ENCODE results near the gene PFKFB3. TPM values are rescaled to one million over a fixed set of nuclear protein-coding genes. Genes with fewer than 3 reads are reported as not detected.

The PFKFB3 gene
- total RNA-seq, 4 donors from 2014 or later, result 29.6 to 78.3 (median 38.4) TPM

DNA sequence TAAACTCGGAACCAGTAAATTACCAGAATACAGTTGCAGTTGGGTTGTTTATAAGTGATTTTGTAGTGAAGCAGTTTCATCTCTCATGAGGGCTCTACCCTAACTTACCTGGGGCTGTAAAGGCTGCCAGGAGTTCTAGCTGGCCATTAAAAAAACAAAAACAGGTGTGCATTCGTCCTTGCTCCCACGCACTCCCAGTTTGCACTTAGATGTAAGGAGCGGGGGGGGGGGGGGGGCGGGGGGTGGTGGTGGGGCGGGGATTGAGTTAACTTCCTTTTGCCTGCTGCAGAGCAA lies 2.3 kb upstream of the PFKFB3 start:
- peaks cover 6 to 89% (median 29%) of the 10 kb centered on the region in 3 donors for H3K4me1 ChIP-seq

DNA sequence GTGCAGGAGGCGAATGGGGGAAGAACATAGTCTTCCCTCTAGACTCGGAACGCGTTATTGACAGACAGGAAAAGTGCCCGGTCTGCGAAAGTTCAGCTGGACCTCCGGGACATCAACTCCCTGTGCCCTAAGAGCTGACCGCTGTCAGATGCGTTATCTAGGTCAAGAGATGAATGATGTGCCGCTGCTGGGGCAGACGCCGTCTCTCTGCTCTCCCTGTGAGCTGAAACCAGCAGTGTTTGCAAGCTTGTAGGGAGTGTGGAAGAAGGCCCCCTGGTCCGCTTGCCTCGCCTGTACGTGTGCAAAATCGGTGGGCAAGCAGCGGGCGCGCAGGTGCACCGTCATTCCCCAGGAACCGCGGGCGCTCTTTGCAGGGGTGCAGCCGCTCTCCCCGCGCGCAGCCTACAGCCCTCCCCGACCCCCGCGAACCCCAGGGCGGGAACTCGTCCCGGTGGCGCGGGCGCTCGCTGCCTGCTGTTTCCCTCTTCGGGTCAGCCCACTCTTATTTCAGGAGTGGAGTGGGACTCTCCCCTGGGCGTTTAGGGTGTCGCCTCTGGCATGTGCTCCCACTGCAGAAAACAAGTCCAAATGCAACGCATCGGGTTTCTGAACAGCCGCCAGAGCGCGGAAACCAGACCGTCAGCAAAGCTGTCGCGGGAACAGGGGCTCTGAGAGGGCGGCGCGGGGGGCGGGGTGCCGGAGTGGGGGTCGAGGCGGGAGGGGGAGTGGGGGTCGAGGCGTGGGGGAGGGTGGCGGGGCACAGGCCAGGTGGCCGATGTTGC lies 1.8 kb upstream of the PFKFB3 start:
- 0% methylated on average over 3 to 10 of the region's 59 CpGs for WGBS, 2 donors (ENCODE audit: low coverage in 1 of 2)
- Histone ChIP-seq H3K27ac (peak overlapping the region; percentile 62 to 100 (median 96)), H3K4me3 (peak overlapping the region; percentile 54 to 84), H3K36me3 (no peaks in the 10 kb centered on the region), H3K27me3 (no peaks in the 10 kb centered on the region), H3K9me3 (no peaks in the 10 kb centered on the region), H3K4me1 (peaks cover 4 to 88% (median 25%) of the 10 kb centered on the region in 3 donors)
- no peak for ATAC-seq
- peak; percentile 22 for TF ChIP-seq POLR2AphosphoS5 (IDR thresholded peaks at IDR 0.05)
- TF ChIP-seq POLR2A (IDR thresholded peaks at IDR 0.05), result peak in 1 of 2 donors; percentile 16
- TF ChIP-seq, protein P1, sequence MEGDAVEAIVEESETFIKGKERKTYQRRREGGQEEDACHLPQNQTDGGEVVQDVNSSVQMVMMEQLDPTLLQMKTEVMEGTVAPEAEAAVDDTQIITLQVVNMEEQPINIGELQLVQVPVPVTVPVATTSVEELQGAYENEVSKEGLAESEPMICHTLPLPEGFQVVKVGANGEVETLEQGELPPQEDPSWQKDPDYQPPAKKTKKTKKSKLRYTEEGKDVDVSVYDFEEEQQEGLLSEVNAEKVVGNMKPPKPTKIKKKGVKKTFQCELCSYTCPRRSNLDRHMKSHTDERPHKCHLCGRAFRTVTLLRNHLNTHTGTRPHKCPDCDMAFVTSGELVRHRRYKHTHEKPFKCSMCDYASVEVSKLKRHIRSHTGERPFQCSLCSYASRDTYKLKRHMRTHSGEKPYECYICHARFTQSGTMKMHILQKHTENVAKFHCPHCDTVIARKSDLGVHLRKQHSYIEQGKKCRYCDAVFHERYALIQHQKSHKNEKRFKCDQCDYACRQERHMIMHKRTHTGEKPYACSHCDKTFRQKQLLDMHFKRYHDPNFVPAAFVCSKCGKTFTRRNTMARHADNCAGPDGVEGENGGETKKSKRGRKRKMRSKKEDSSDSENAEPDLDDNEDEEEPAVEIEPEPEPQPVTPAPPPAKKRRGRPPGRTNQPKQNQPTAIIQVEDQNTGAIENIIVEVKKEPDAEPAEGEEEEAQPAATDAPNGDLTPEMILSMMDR (IDR thresholded peaks at IDR 0.05), result no peak

More for the DNA sequence above, 2.3 kb upstream of the PFKFB3 start:
- H3K4me3 ChIP-seq, result peak overlapping the region in 1 of 2 donors; percentile 84
- H3K36me3 ChIP-seq, result no peaks in the 10 kb centered on the region
- H3K9me3 ChIP-seq, result no peaks in the 10 kb centered on the region
- ATAC-seq, result no peak
- peak overlapping the region; percentile 18 to 100 (median 96) for H3K27ac ChIP-seq
- no peaks in the 10 kb centered on the region for H3K27me3 ChIP-seq
- TF ChIP-seq EP300 (IDR thresholded peaks at IDR 0.05), result no peak
- no peak for TF ChIP-seq POLR2AphosphoS5 (IDR thresholded peaks at IDR 0.05)
- TF ChIP-seq, protein P1 (IDR thresholded peaks at IDR 0.05), result no peak
- no peak for TF ChIP-seq POLR2A (IDR thresholded peaks at IDR 0.05)
- 67 to 89% methylated on average over 1 of the region's 6 CpGs for WGBS, 2 donors (ENCODE audit: low coverage in 1 of 2)

DNA sequence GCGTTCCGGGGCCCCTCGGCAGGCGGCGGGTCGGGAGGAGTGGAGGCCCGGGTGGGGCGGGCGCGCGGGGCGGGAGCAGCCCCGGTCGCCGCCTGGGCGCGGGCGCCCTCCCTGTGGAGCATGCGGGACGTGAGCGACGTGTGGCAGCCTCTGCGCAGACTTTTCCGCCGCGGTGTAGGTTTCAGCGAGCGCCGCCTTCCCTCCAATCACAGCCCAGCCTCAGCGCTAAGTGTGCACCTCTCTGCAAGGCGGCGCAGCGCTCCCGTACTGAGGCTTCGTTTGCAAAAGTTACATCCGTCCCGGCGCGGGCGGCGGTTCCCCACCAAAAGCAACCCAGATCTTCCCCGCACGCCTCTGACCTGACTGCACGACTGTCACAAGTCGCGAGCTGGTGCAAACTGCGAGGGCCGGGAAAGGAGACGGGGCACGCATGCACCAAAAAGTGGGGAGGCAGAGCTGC lies 1.2 kb upstream of the PFKFB3 start:
- H3K9me3 ChIP-seq, result no peaks in the 10 kb centered on the region
- H3K4me1 ChIP-seq, result peaks cover under 1 to 82% (median 21%) of the 10 kb centered on the region in 3 donors
- WGBS, 2 donors (ENCODE audit: low coverage in 1 of 2), result 0% methylated on average over 6 of the region's 50 CpGs; no CpG with 5 or more reads in 1 of the 2 donors
- peak overlapping the region; percentile 54 to 84 for H3K4me3 ChIP-seq
- peak; percentile 42 for ATAC-seq
- H3K36me3 ChIP-seq, result no peaks in the 10 kb centered on the region
- no peaks in the 10 kb centered on the region for H3K27me3 ChIP-seq
- TF ChIP-seq, protein P1 (IDR thresholded peaks at IDR 0.05), result peak in 1 of 4 experiments; percentile 28
- TF ChIP-seq EP300 (IDR thresholded peaks at IDR 0.05), result no peak
- peak in 1 of 2 donors; percentile 43 for TF ChIP-seq POLR2A (IDR thresholded peaks at IDR 0.05)
- peak; percentile 41 for TF ChIP-seq POLR2AphosphoS5 (IDR thresholded peaks at IDR 0.05)
- H3K27ac ChIP-seq, result peak overlapping the region; percentile 62 to 100 (median 96)

DNA sequence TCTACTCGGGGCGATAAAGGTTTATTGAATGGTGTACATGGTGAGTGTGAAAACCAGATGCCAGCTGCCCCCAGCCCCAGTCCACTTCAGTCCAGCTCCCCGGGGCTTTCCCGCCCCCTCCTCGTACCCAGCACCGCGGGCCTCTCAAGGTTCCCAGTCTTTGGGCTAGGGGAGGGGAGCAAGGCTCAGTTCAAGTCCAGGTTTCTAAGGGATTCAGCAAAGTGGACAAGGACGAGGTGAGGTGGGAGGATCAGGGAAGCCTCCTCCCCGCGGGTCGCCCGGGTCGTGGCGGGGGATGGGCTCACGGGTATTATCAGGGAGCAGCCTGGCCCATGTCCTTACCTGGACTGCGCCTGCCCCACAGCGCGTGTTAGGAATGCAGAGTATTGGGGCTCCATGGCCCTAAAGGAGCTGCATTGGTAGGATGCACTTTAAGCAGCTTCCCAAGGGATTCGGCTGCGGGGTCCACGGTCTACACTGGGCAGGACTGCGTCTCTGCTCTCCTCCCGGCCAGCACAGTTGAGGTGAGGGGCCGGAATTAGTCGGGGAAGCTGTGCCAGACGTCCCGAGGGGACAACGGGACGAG lies 541 bp upstream of the PFKFB3 start:
- WGBS, 2 donors (ENCODE audit: low coverage in 1 of 2), result 0% methylated on average over 1 to 7 of the region's 29 CpGs
- Histone ChIP-seq H3K27ac (peak overlapping the region; percentile 62 to 100 (median 96)), H3K27me3 (no peaks in the 10 kb centered on the region), H3K4me1 (peaks cover 0 to 75% (median 21%) of the 10 kb centered on the region in 3 donors), H3K4me3 (peak overlapping the region; percentile 54 to 84), H3K36me3 (no peaks in the 10 kb centered on the region), H3K9me3 (no peaks in the 10 kb centered on the region)
- ATAC-seq, result peak; percentile 19
- no peak for TF ChIP-seq POLR2AphosphoS5 (IDR thresholded peaks at IDR 0.05)
- no peak for TF ChIP-seq EP300 (IDR thresholded peaks at IDR 0.05)
- TF ChIP-seq, protein P1 (IDR thresholded peaks at IDR 0.05), result no peak
- no peak for TF ChIP-seq POLR2A (IDR thresholded peaks at IDR 0.05)

Data from gastroesophageal sphincter (tissue), 4 donors.